ENCODE results near the gene ZMIZ1.

ZMIZ1 gene

GRCh38 chr10:79046326-79046725, 22.4 kb upstream of the ZMIZ1 start:
- TF ChIP-seq TAF1 (IDR thresholded peaks at IDR 0.05; ENCODE audit: borderline replicate concordance, insufficient read depth, low read length) (no peak), POLR2AphosphoS5 (IDR thresholded peaks at IDR 0.05; ENCODE audit: low read depth, low read length) (no peak), FOXP2 (optimal IDR thresholded peaks at IDR 0.05; ENCODE audit: borderline replicate concordance, extremely low read depth, extremely low read length, insufficient read depth) (no peak), SIN3A (IDR thresholded peaks at IDR 0.05; ENCODE audit: borderline replicate concordance, insufficient read depth, low read length) (no peak)
- TF ChIP-seq, protein P1, sequence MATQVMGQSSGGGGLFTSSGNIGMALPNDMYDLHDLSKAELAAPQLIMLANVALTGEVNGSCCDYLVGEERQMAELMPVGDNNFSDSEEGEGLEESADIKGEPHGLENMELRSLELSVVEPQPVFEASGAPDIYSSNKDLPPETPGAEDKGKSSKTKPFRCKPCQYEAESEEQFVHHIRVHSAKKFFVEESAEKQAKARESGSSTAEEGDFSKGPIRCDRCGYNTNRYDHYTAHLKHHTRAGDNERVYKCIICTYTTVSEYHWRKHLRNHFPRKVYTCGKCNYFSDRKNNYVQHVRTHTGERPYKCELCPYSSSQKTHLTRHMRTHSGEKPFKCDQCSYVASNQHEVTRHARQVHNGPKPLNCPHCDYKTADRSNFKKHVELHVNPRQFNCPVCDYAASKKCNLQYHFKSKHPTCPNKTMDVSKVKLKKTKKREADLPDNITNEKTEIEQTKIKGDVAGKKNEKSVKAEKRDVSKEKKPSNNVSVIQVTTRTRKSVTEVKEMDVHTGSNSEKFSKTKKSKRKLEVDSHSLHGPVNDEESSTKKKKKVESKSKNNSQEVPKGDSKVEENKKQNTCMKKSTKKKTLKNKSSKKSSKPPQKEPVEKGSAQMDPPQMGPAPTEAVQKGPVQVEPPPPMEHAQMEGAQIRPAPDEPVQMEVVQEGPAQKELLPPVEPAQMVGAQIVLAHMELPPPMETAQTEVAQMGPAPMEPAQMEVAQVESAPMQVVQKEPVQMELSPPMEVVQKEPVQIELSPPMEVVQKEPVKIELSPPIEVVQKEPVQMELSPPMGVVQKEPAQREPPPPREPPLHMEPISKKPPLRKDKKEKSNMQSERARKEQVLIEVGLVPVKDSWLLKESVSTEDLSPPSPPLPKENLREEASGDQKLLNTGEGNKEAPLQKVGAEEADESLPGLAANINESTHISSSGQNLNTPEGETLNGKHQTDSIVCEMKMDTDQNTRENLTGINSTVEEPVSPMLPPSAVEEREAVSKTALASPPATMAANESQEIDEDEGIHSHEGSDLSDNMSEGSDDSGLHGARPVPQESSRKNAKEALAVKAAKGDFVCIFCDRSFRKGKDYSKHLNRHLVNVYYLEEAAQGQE (IDR thresholded peaks at IDR 0.05; ENCODE audit: insufficient read depth in 1 of 2, low read depth in 2 of 2, low read length in 2 of 2), result no peak

DNA sequence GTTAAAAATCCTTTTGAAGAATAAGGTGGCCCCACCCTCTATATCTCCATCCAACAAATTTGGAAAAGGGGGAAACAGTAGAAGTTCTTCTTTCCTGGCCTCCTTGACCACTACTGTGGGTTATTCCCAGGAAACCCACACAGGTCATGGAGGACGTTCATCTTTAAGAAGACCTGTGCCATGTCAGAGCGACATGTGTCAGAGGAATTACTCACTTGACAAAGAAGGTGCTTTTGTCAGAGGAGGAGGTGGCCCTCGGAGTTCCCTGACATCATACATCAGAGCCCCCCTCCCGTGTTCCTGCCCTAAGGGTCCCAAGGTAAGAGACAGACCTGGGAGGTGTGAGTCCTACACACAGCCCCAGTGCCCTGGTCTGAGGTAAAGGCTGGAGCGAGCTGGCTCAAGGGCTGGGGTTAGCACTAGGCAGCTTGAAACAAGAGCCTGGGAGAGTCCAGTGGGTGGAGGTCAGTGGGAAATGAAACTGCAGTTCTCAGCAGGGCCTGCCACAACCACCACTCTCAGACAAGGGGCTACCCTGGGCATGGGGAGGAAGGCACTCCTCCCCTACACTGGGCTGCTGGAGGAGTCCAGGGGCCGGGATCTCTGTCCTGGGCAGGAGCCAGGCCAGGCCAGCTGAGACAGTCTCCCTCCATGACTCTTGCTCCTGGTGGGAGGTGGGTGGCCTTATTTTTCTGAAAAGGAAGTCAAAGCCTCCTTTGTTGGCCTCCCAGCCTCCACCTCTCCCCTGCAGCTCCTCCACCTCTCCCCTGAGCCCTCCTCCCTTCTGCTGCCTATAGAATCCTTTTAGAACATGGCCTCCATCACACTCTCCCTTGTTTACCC, 21.8 kb upstream of the ZMIZ1 start:
- no peak for TF ChIP-seq SIN3A (IDR thresholded peaks at IDR 0.05; ENCODE audit: borderline replicate concordance, insufficient read depth, low read length)
- TF ChIP-seq TAF1 (IDR thresholded peaks at IDR 0.05; ENCODE audit: borderline replicate concordance, insufficient read depth, low read length), result no peak
- TF ChIP-seq, protein P1 (IDR thresholded peaks at IDR 0.05; ENCODE audit: insufficient read depth in 1 of 2, low read depth in 2 of 2, low read length in 2 of 2), result no peak

DNA sequence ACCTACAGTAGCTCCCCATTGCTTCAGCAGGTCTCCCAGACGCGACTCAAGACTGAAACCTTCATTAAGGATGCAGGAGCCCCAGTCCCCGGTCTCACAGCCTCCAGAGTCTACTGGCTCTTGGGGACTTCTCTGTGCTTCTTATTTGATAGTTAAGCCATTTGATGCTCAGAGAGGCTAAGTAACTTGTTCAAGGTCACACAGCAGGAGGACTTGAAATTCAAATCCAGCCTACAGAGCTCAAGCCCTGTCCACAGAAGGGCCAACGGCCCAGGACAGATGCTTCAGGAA, 21.2 kb upstream of the ZMIZ1 start:
- TF ChIP-seq FOXP2 (optimal IDR thresholded peaks at IDR 0.05; ENCODE audit: borderline replicate concordance, extremely low read depth, extremely low read length, insufficient read depth) (no peak), POLR2AphosphoS5 (IDR thresholded peaks at IDR 0.05; ENCODE audit: low read depth, low read length) (no peak), SIN3A (IDR thresholded peaks at IDR 0.05; ENCODE audit: borderline replicate concordance, insufficient read depth, low read length) (no peak), TAF1 (IDR thresholded peaks at IDR 0.05; ENCODE audit: borderline replicate concordance, insufficient read depth, low read length) (no peak)
- TF ChIP-seq, protein P1 (IDR thresholded peaks at IDR 0.05; ENCODE audit: insufficient read depth in 1 of 2, low read depth in 2 of 2, low read length in 2 of 2), result no peak

- TF ChIP-seq SIN3A (IDR thresholded peaks at IDR 0.05; ENCODE audit: borderline replicate concordance, insufficient read depth, low read length), result no peak
- no peak for TF ChIP-seq TAF1 (IDR thresholded peaks at IDR 0.05; ENCODE audit: borderline replicate concordance, insufficient read depth, low read length)
- TF ChIP-seq FOXP2 (optimal IDR thresholded peaks at IDR 0.05; ENCODE audit: borderline replicate concordance, extremely low read depth, extremely low read length, insufficient read depth), result no peak
- no peak for TF ChIP-seq POLR2AphosphoS5 (IDR thresholded peaks at IDR 0.05; ENCODE audit: low read depth, low read length)
- TF ChIP-seq, protein P1 (IDR thresholded peaks at IDR 0.05; ENCODE audit: insufficient read depth in 1 of 2, low read depth in 2 of 2, low read length in 2 of 2), result no peak
Observed at GRCh38 chr10:79047875-79048638, 20.7 kb upstream of the ZMIZ1 start.
